Neural crest cell (in vitro differentiated cells): ENCODE data around the gene SUCLG2. TPM values are rescaled to one million over a fixed set of nuclear protein-coding genes. Genes with fewer than 3 reads are reported as not detected.
A peak's percentile ranks its signal among the peaks of the same experiment; 100 is the strongest.
"Not testable (repeated sequence)": the region's sequence is repeated elsewhere in the genome, so short reads cannot be mapped to it uniquely, and the experiment has no call there.

Experiments
- DNase-seq: peaks from one replicate; pipeline ENCODE4 v3.0.0; 2021; ENCODE audit warnings: low read depth, mixed read lengths, low spot score
- H3K27ac Mint-ChIP-seq: one replicate; pipeline ENCODE4 v1.8.0; 2021; ENCODE audit warnings: mild to moderate bottlenecking, mixed read lengths; ENCODE audit not compliant: unreplicated experiment
- H3K27me3 Mint-ChIP-seq: 2 replicates; pipeline ENCODE4 v1.8.0; 2021; ENCODE audit warnings: low read depth, mild to moderate bottlenecking, mixed read lengths
- H3K36me3 Mint-ChIP-seq: 2 replicates; pipeline ENCODE4 v1.8.0; 2021; ENCODE audit warnings: low read depth, mild to moderate bottlenecking, mixed read lengths
- H3K4me1 Mint-ChIP-seq: 2 replicates; pipeline ENCODE4 v1.8.0; 2021; ENCODE audit warnings: mixed read lengths
- H3K4me3 Mint-ChIP-seq: one replicate; pipeline ENCODE4 v1.8.0; 2021; ENCODE audit warnings: mild to moderate bottlenecking, mixed read lengths
- H3K9me3 Mint-ChIP-seq: 2 replicates; pipeline ENCODE4 v1.8.0; 2021; ENCODE audit warnings: mixed read lengths
- total RNA-seq: library from RNA; stranded (reverse); gene quantifications from 2 replicates; pipeline ENCODE4 v1.2.1, GENCODE V29; 2021
- TF ChIP-seq, protein P1 (sequence below): fragments of 200-600 bp; sonication (generic); conservative IDR thresholded peaks from 2 replicates; pipeline ENCODE4 v1.5.0; 2021; ENCODE audit warnings: antibody characterized with exemption, mild to moderate bottlenecking

SUCLG2 gene
- total RNA-seq, 1 donor from 2014 or later: 36.4 TPM

DNA sequence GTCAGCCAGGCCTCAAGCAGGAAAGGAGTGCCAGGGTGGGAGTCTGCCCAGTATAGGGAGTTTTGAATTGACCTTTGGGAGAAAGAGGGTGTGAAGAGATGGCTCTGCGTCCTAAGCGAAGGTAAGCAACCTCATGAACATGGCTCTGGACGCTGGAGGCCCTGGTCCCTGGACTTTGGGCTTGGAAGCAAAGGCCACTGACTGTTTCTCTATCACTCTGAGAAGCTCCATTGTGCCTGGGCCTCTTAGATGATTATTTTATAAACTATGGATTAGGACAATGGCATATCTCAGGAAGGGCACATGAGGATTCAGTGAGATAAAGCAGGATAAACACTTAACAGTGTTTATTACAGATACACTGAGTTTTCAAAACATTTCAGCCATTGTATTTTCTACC lies 59.0 kb downstream of the SUCLG2 start:
- H3K9me3 Mint-ChIP-seq: peaks cover 2% of the 10 kb centered on the region
- no peak for DNase-seq
- no peaks in the 10 kb centered on the region for H3K4me1 Mint-ChIP-seq
- TF ChIP-seq, protein P1, sequence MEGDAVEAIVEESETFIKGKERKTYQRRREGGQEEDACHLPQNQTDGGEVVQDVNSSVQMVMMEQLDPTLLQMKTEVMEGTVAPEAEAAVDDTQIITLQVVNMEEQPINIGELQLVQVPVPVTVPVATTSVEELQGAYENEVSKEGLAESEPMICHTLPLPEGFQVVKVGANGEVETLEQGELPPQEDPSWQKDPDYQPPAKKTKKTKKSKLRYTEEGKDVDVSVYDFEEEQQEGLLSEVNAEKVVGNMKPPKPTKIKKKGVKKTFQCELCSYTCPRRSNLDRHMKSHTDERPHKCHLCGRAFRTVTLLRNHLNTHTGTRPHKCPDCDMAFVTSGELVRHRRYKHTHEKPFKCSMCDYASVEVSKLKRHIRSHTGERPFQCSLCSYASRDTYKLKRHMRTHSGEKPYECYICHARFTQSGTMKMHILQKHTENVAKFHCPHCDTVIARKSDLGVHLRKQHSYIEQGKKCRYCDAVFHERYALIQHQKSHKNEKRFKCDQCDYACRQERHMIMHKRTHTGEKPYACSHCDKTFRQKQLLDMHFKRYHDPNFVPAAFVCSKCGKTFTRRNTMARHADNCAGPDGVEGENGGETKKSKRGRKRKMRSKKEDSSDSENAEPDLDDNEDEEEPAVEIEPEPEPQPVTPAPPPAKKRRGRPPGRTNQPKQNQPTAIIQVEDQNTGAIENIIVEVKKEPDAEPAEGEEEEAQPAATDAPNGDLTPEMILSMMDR: no peak
- no peaks in the 10 kb centered on the region for H3K27me3 Mint-ChIP-seq
- peak overlapping the region; percentile 72 for H3K27ac Mint-ChIP-seq
- no peak overlapping the region for H3K4me3 Mint-ChIP-seq
- H3K36me3 Mint-ChIP-seq: peaks cover 25% of the 10 kb centered on the region

DNA sequence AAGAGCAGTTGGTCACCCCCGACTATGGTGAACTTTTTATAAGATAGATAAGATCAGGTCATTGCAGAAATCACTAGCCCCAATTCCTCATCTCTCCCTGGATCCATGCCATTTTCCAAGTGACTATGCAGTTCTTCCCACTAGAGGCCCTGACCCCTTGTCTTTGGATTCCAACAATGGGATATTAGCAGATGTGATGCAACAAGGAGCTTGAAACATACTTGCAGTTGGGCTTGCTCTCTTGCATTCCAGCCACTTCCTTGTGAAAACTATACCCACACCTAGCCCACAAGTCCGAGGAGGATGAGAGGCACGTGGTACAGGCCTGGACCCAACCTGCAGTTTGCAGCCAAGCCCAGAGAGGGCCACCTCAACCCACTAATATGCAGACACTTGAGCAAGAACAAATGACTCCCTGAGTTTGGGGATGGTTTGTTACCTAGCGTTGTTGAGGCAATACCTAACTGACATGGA lies 60.6 kb downstream of the SUCLG2 start:
- H3K27me3 Mint-ChIP-seq: no peaks in the 10 kb centered on the region
- peaks cover 2% of the 10 kb centered on the region for H3K9me3 Mint-ChIP-seq
- H3K36me3 Mint-ChIP-seq: peaks cover 28% of the 10 kb centered on the region
- H3K4me1 Mint-ChIP-seq: no peaks in the 10 kb centered on the region
- no peak overlapping the region for H3K27ac Mint-ChIP-seq
- no peak for DNase-seq
- TF ChIP-seq, protein P1: no peak
- H3K4me3 Mint-ChIP-seq: no peak overlapping the region

GRCh38 chr3:67592057-67592456 lies 62.4 kb downstream of the SUCLG2 start:
- Mint-ChIP-seq H3K27me3 (no peaks in the 10 kb centered on the region), H3K4me3 (no peak overlapping the region), H3K36me3 (peaks cover 28% of the 10 kb centered on the region), H3K9me3 (peaks cover 2% of the 10 kb centered on the region), H3K27ac (no peak overlapping the region), H3K4me1 (no peaks in the 10 kb centered on the region)
- DNase-seq: no peak
- TF ChIP-seq, protein P1: no peak

GRCh38 chr3:67587811-67588210 lies 66.6 kb downstream of the SUCLG2 start:
- no peak overlapping the region for H3K4me3 Mint-ChIP-seq
- no peak for DNase-seq
- H3K27me3 Mint-ChIP-seq: no peaks in the 10 kb centered on the region
- no peak overlapping the region for H3K27ac Mint-ChIP-seq
- peaks cover 7% of the 10 kb centered on the region for H3K9me3 Mint-ChIP-seq
- H3K4me1 Mint-ChIP-seq: no peaks in the 10 kb centered on the region
- TF ChIP-seq, protein P1: no peak
- H3K36me3 Mint-ChIP-seq: peaks cover 31% of the 10 kb centered on the region

- Mint-ChIP-seq H3K4me3 (no peak overlapping the region), H3K9me3 (peaks cover 9% of the 10 kb centered on the region), H3K27me3 (no peaks in the 10 kb centered on the region), H3K27ac (no peak overlapping the region), H3K36me3 (peaks cover 35% of the 10 kb centered on the region), H3K4me1 (no peaks in the 10 kb centered on the region)
- TF ChIP-seq, protein P1: no peak
- DNase-seq: no peak
Observed at GRCh38 chr3:67587301-67587700, 67.1 kb downstream of the SUCLG2 start.

DNA sequence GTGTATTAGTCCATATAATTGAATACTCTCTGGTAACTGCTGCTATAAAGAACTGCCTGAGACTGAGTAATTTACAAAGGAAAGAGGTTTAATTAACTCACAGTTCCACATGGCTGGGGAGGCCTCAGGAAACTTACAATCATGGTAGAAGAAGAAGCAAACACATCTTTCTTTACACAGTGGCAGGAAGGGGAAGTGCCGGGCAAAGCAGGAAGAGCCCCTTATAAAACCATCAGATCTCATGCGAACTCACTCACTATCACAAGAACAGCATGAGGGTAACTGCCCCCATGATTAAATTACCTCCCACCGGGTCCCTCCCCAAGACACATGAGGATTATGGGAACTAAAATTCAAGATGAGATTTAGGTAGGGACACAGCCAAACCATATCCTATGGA lies 69.8 kb downstream of the SUCLG2 start:
- peaks cover 21% of the 10 kb centered on the region for H3K36me3 Mint-ChIP-seq
- H3K4me3 Mint-ChIP-seq, H3K9me3 Mint-ChIP-seq, H3K27me3 Mint-ChIP-seq, H3K27ac Mint-ChIP-seq, DNase-seq, H3K4me1 Mint-ChIP-seq: not testable (repeated sequence)
